Left colon (tissue), 2 donors: ENCODE results near the gene BEX4. TPM values are rescaled to one million over a fixed set of nuclear protein-coding genes. Genes with fewer than 3 reads are reported as not detected.
"Not testable (repeated sequence)": the region's sequence is repeated elsewhere in the genome, so short reads cannot be mapped to it uniquely, and the experiment has no call there.

ENCODE experiments used
- ATAC-seq: fragments of 200-7000 bp; cut with Tn5 transposase; one replicate; pipeline ENCODE4 v1.9.1; 2020; ENCODE audit warnings: mild to moderate bottlenecking, moderate library complexity
- DNase-seq, 2 donors: peaks; one replicate each; pipeline ENCODE4 v3.0.0-alpha.2; 2020
- intact Hi-C, 2 donors: fragments of 100-400 bp; cut with DNase I in 1 of 2; cut with micrococcal nuclease in 1 of 2; formaldehyde crosslinking; loops; one replicate each; pipeline versions ENCODE4 v1.11.2 to v1.14.0; 2022; cut with DNase I, micrococcal nuclease
- total RNA-seq, 2 donors: library from RNA; stranded (reverse); fragmentation: NEBNext Ultra II Directional; extraction: Animal tissue kit (Norgen Biotek cat#: 25700); gene quantifications; one replicate each; pipeline ENCODE4 v1.2.1, GENCODE V29; 2021
- donor health status: DM: no; HTN: no; CAD: no.
- donor health status: DM: yes; HTN: yes; CAD: no.

The BEX4 gene
- total RNA-seq, 2 donors from 2014 or later = 12.3 to 16.8 TPM

- intact Hi-C loops, DNase-seq, ATAC-seq: not testable (repeated sequence)
Measured at GRCh38 chrX:103225918-103226317, 11.0 kb downstream of the BEX4 start.

- no peak for DNase-seq
- ATAC-seq = peak; percentile 90
- intact Hi-C loops = no loop called here
Measured at GRCh38 chrX:103233263-103233662, 18.4 kb downstream of the BEX4 start.

- intact Hi-C loops = no loop called here
- no peak for ATAC-seq
Measured at GRCh38 chrX:103234869-103235268, 20.0 kb downstream of the BEX4 start.

GRCh38 chrX:103235608-103236007, 20.7 kb downstream of the BEX4 start:
- intact Hi-C loops, ATAC-seq, DNase-seq: not testable (repeated sequence)

More at GRCh38 chrX:103234869-103235268, 20.0 kb downstream of the BEX4 start:
- DNase-seq = no peak

- ATAC-seq = no peak
- intact Hi-C loops = no loop called here
- DNase-seq = no peak
Measured at GRCh38 chrX:103236296-103236695, 21.4 kb downstream of the BEX4 start.

GRCh38 chrX:103240155-103240554, 25.2 kb downstream of the BEX4 start:
- DNase-seq (no peak), ATAC-seq (no peak)
- intact Hi-C loops = no loop called here

GRCh38 chrX:103248553-103248952, 33.6 kb downstream of the BEX4 start:
- peak; percentile 35 for ATAC-seq
- intact Hi-C loops = no loop called here
- no peak for DNase-seq

GRCh38 chrX:103249805-103250204, 34.9 kb downstream of the BEX4 start:
- DNase-seq (no peak), ATAC-seq (no peak)
- intact Hi-C loops = no loop called here

GRCh38 chrX:103250977-103251376, 36.1 kb downstream of the BEX4 start:
- intact Hi-C loops = no loop called here
- DNase-seq (no peak), ATAC-seq (no peak)

GRCh38 chrX:103253608-103254007, 38.7 kb downstream of the BEX4 start:
- intact Hi-C loops = no loop called here
- no peak for DNase-seq
- peak; percentile 13 for ATAC-seq

- peak; percentile 61 to 67 for DNase-seq
- peak; percentile 71 for ATAC-seq
- intact Hi-C loops = no loop called here
Measured at GRCh38 chrX:103254171-103254824, 39.4 kb downstream of the BEX4 start.

GRCh38 chrX:103254921-103255493, 40.1 kb downstream of the BEX4 start, which contains the start of gene TCEAL8:
TSS of gene TCEAL8 (minus strand) at chrX:103255155. CDS start at chrX:103253979, 1,176 bp downstream.
- DNase-seq (peak; percentile 85 to 88), ATAC-seq (peak; percentile 92)
- intact Hi-C loops = no loop called here

- intact Hi-C loops = no loop called here
- ATAC-seq (no peak), DNase-seq (no peak)
Measured at GRCh38 chrX:103256651-103257050, 41.7 kb downstream of the BEX4 start.

GRCh38 chrX:103258275-103258674, 43.4 kb downstream of the BEX4 start:
- no peak for DNase-seq
- ATAC-seq = peak; percentile 52
- intact Hi-C loops = no loop called here

Other genes starting within 250 kb of the BEX4 start
- 1 to 10 TPM; 1.2 to 1.6 TPM for gene BEX1, start 150.9 kb upstream of the BEX4 start, total RNA-seq
- 1 to 10 TPM in 1 of 2 donors, under 1 TPM in 1; 0.47 to 1.0 TPM for gene NXF3, start 122.0 kb upstream of the BEX4 start, total RNA-seq
- gene TCEAL8, start 40.0 kb downstream of the BEX4 start, total RNA-seq = 10 to 100 TPM; 29.2 to 36.4 TPM
- gene TCEAL5, start 61.6 kb downstream of the BEX4 start, total RNA-seq = not detected
- 1 to 10 TPM; 5.1 to 7.8 TPM for gene BEX2, start 95.9 kb downstream of the BEX4 start, total RNA-seq
- 1 to 10 TPM; 1.3 to 4.8 TPM for gene TCEAL7, start 115.1 kb downstream of the BEX4 start, total RNA-seq
- gene TCEAL9, start 141.4 kb downstream of the BEX4 start, total RNA-seq = 10 to 100 TPM; 25.6 to 28.4 TPM
- gene BEX3, start 161.4 kb downstream of the BEX4 start, total RNA-seq = 10 to 100 TPM; 29.5 to 33.4 TPM